Effector memory CD8-positive, alpha-beta T cell (primary cell): ENCODE measurements around the gene EZR.
A peak's percentile ranks its signal among the peaks of the same experiment; 100 is the strongest.
"Not testable (repeated sequence)": the region's sequence is repeated elsewhere in the genome, so short reads cannot be mapped to it uniquely, and the experiment has no call there.

Source experiments
- ATAC-seq: fragments of 150-1000 bp; cut with Tn5 transposase; replicated peaks from 2 replicates; pipeline ENCODE4 v1.10.0; 2021; ENCODE audit warnings: mild to moderate bottlenecking, moderate library complexity
- DNase-seq, 3 experiments: peaks; one replicate each; pipeline ENCODE4 v3.0.0; 2021
- H3K27ac Mint-ChIP-seq, 2 donors: one replicate each; pipeline ENCODE4 v1.8.0; 2022; ENCODE audit warnings: mild to moderate bottlenecking in 2 of 2, mixed read lengths in 2 of 2, moderate library complexity in 2 of 2
- H3K27me3 Mint-ChIP-seq, 2 donors: one replicate each; pipeline ENCODE4 v1.8.0; 2022; ENCODE audit warnings: mixed read lengths in 2 of 2
- H3K36me3 Mint-ChIP-seq: one replicate; pipeline ENCODE4 v1.8.0; 2022; ENCODE audit warnings: mild to moderate bottlenecking, moderate library complexity, mixed read lengths; ENCODE audit not compliant: insufficient read depth
- H3K4me1 Mint-ChIP-seq, 2 donors: one replicate each; pipeline ENCODE4 v1.8.0; 2022; ENCODE audit warnings: low read depth in 2 of 2, mixed read lengths in 2 of 2
- H3K4me3 Mint-ChIP-seq, 2 donors: one replicate each; pipeline ENCODE4 v1.8.0; 2022; ENCODE audit warnings: mild to moderate bottlenecking in 2 of 2, mixed read lengths in 2 of 2, moderate library complexity in 2 of 2
- H3K9me3 Mint-ChIP-seq, 2 donors: one replicate each; pipeline ENCODE4 v1.8.0; 2022; ENCODE audit warnings: mixed read lengths in 2 of 2

Gene EZR

GRCh38 chr6:158836625-158837311, 17.6 kb upstream of the EZR start:
- no peak overlapping the region for H3K4me3 Mint-ChIP-seq
- ATAC-seq (no peak), DNase-seq (no peak)
- H3K27ac Mint-ChIP-seq: no peak overlapping the region
- peaks cover 5 to 24% of the 10 kb centered on the region in 2 donors for H3K27me3 Mint-ChIP-seq
- peaks cover 4% of the 10 kb centered on the region for H3K36me3 Mint-ChIP-seq
- H3K9me3 Mint-ChIP-seq: no peaks in the 10 kb centered on the region
- H3K4me1 Mint-ChIP-seq: peaks cover 1 to 5% of the 10 kb centered on the region in 2 donors

- no peak overlapping the region for H3K4me3 Mint-ChIP-seq
- DNase-seq: no peak
- no peaks in the 10 kb centered on the region for H3K9me3 Mint-ChIP-seq
- ATAC-seq: no peak
- peaks cover 4% of the 10 kb centered on the region for H3K36me3 Mint-ChIP-seq
- H3K27me3 Mint-ChIP-seq: peaks cover 5 to 24% of the 10 kb centered on the region in 2 donors
- H3K4me1 Mint-ChIP-seq: peaks cover 4 to 5% of the 10 kb centered on the region in 2 donors
- H3K27ac Mint-ChIP-seq: peak overlapping the region in 1 of 2 donors; percentile 81
These were observed 16.6 kb upstream of the EZR start for GRCh38 chr6:158835616-158836221.

- ATAC-seq: no peak
- H3K4me3 Mint-ChIP-seq: no peak overlapping the region
- H3K27me3 Mint-ChIP-seq: peaks cover 5 to 24% of the 10 kb centered on the region in 2 donors
- H3K36me3 Mint-ChIP-seq: peaks cover 4% of the 10 kb centered on the region
- peak overlapping the region in 1 of 2 donors; percentile 81 for H3K27ac Mint-ChIP-seq
- no peaks in the 10 kb centered on the region for H3K9me3 Mint-ChIP-seq
- peaks cover 4 to 5% of the 10 kb centered on the region in 2 donors for H3K4me1 Mint-ChIP-seq
- no peak for DNase-seq
These were observed 15.7 kb upstream of the EZR start for GRCh38 chr6:158834675-158835385.

- not testable (repeated sequence) for ATAC-seq, H3K36me3 Mint-ChIP-seq, H3K4me3 Mint-ChIP-seq, H3K27ac Mint-ChIP-seq, H3K4me1 Mint-ChIP-seq, H3K9me3 Mint-ChIP-seq, DNase-seq
- peaks cover 5 to 24% of the 10 kb centered on the region in 2 donors for H3K27me3 Mint-ChIP-seq
These were observed 13.6 kb upstream of the EZR start for GRCh38 chr6:158832807-158833206.

GRCh38 chr6:158832026-158832425, 12.9 kb upstream of the EZR start:
- Mint-ChIP-seq H3K4me3 (no peak overlapping the region), H3K27me3 (peaks cover 2 to 20% of the 10 kb centered on the region in 2 donors), H3K27ac (no peak overlapping the region), H3K4me1 (peaks cover 2 to 4% of the 10 kb centered on the region in 2 donors), H3K36me3 (peaks cover 7% of the 10 kb centered on the region), H3K9me3 (no peaks in the 10 kb centered on the region)
- DNase-seq (no peak), ATAC-seq (no peak)

- Mint-ChIP-seq H3K9me3 (no peaks in the 10 kb centered on the region), H3K4me1 (peaks cover 0 to 6% of the 10 kb centered on the region in 2 donors), H3K27me3 (peaks cover 0 to 16% of the 10 kb centered on the region in 2 donors), H3K36me3 (peaks cover 7% of the 10 kb centered on the region), H3K27ac (no peak overlapping the region), H3K4me3 (no peak overlapping the region)
- DNase-seq (no peak), ATAC-seq (no peak)
These were observed 12.4 kb upstream of the EZR start for GRCh38 chr6:158831571-158831970.

- no peak for ATAC-seq
- Mint-ChIP-seq H3K27ac (peak overlapping the region in 1 of 2 donors; percentile 32), H3K4me3 (no peak overlapping the region), H3K4me1 (peaks cover 0 to 7% of the 10 kb centered on the region in 2 donors), H3K9me3 (no peaks in the 10 kb centered on the region), H3K36me3 (peaks cover 7% of the 10 kb centered on the region), H3K27me3 (peaks cover 0 to 12% of the 10 kb centered on the region in 2 donors)
- DNase-seq: no peak
These were observed 11.6 kb upstream of the EZR start for GRCh38 chr6:158830736-158831135.

- Mint-ChIP-seq H3K27me3 (no peaks in the 10 kb centered on the region), H3K9me3 (no peaks in the 10 kb centered on the region), H3K36me3 (peaks cover 7% of the 10 kb centered on the region), H3K4me3 (no peak overlapping the region), H3K4me1 (peaks cover 0 to 7% of the 10 kb centered on the region in 2 donors), H3K27ac (no peak overlapping the region)
- DNase-seq (no peak), ATAC-seq (no peak)
These were observed 9.6 kb upstream of the EZR start for GRCh38 chr6:158828807-158829206.

GRCh38 chr6:158826819-158827501, 7.8 kb upstream of the EZR start:
- Mint-ChIP-seq H3K4me3 (no peak overlapping the region), H3K4me1 (peaks cover 7 to 10% of the 10 kb centered on the region in 2 donors), H3K27ac (no peak overlapping the region), H3K36me3 (peaks cover 3% of the 10 kb centered on the region), H3K9me3 (no peaks in the 10 kb centered on the region), H3K27me3 (no peaks in the 10 kb centered on the region)
- ATAC-seq (peak; percentile 22), DNase-seq (no peak)

GRCh38 chr6:158825951-158826306, 6.8 kb upstream of the EZR start:
- Mint-ChIP-seq H3K4me3 (no peak overlapping the region), H3K27me3 (no peaks in the 10 kb centered on the region), H3K9me3 (no peaks in the 10 kb centered on the region), H3K36me3 (peaks cover 3% of the 10 kb centered on the region), H3K27ac (peak overlapping the region in 1 of 2 donors; percentile 8), H3K4me1 (peaks cover 7% of the 10 kb centered on the region in 2 donors)
- no peak for DNase-seq
- ATAC-seq: no peak

GRCh38 chr6:158825038-158825950, 6.1 kb upstream of the EZR start:
- no peaks in the 10 kb centered on the region for H3K9me3 Mint-ChIP-seq
- H3K4me3 Mint-ChIP-seq: no peak overlapping the region
- peaks cover 7% of the 10 kb centered on the region in 2 donors for H3K4me1 Mint-ChIP-seq
- H3K36me3 Mint-ChIP-seq: peaks cover 3% of the 10 kb centered on the region
- H3K27me3 Mint-ChIP-seq: no peaks in the 10 kb centered on the region
- DNase-seq: no peak
- H3K27ac Mint-ChIP-seq: peak overlapping the region in 1 of 2 donors; percentile 8
- ATAC-seq: no peak

GRCh38 chr6:158823616-158824015, 4.4 kb upstream of the EZR start:
- not testable (repeated sequence) for ATAC-seq

More at GRCh38 chr6:158823616-158824015, 4.4 kb upstream of the EZR start:
- not testable (repeated sequence) for H3K9me3 Mint-ChIP-seq, H3K4me3 Mint-ChIP-seq, H3K27ac Mint-ChIP-seq, H3K27me3 Mint-ChIP-seq, DNase-seq
- Mint-ChIP-seq H3K4me1 (peaks cover 10 to 13% of the 10 kb centered on the region in 2 donors), H3K36me3 (peaks cover 15% of the 10 kb centered on the region)
